H1 (cell line): ENCODE results near the gene MOB2.

Experiments
- BRCA1 ChIP-seq: IDR thresholded peaks from 2 replicates; pipeline ENCODE4 v1.6.1; 2012; ENCODE audit warnings: low read depth, low read length, improper control_type of control experiment
- CEBPB ChIP-seq: IDR thresholded peaks from 2 replicates; pipeline ENCODE4 v1.6.1; 2012; ENCODE audit warnings: low read depth, low read length
- CHD2 ChIP-seq: IDR thresholded peaks from 2 replicates; pipeline ENCODE4 v1.6.1; 2012; ENCODE audit warnings: low read length, improper control_type of control experiment
- EZH2 ChIP-seq: fragments of 200-600 bp; sonication (generic); IDR thresholded peaks from 2 replicates; pipeline ENCODE4 v1.7.1; 2012; ENCODE audit warnings: low read depth, mild to moderate bottlenecking, moderate library complexity, low read length, inconsistent platforms; ENCODE audit not compliant: severe bottlenecking
- GTF2F1 ChIP-seq: IDR thresholded peaks from 2 replicates; pipeline ENCODE4 v1.6.1; 2012; ENCODE audit warnings: low read depth, low read length, improper control_type of control experiment, borderline replicate concordance
- HDAC6 ChIP-seq: IDR thresholded peaks from one replicate; pipeline ENCODE4 v1.7.1; 2012; ENCODE audit warnings: low read depth, mild to moderate bottlenecking, inconsistent platforms, low read length, moderate library complexity
- JUND ChIP-seq: IDR thresholded peaks from 2 replicates; pipeline ENCODE4 v1.6.1; 2011; ENCODE audit warnings: mild to moderate bottlenecking, improper control_type of control experiment, low read length
- POLR2A ChIP-seq, 2 experiments: IDR thresholded peaks; 1 replicate in 1 of 2; 2 replicates in 1 of 2; pipeline ENCODE4 v1.6.1; 2011; ENCODE audit warnings: low read depth in 2 of 2, low read length in 2 of 2, mild to moderate bottlenecking in 2 of 2; ENCODE audit errors: control extremely low read depth in 1 of 2
- POLR2AphosphoS5 ChIP-seq: IDR thresholded peaks from 2 replicates; pipeline ENCODE4 v1.6.1; 2011; ENCODE audit warnings: low read depth, low read length
- SP1 ChIP-seq: IDR thresholded peaks from 2 replicates; pipeline ENCODE4 v1.6.1; 2011; ENCODE audit warnings: low read depth, low read length
- TBP ChIP-seq: IDR thresholded peaks from 2 replicates; pipeline ENCODE4 v1.6.1; 2011; ENCODE audit warnings: low read depth, low read length, improper control_type of control experiment
- YY1 ChIP-seq: IDR thresholded peaks from 2 replicates; pipeline ENCODE4 v1.6.1; 2011; ENCODE audit warnings: low read depth, mild to moderate bottlenecking, low read length
- ZNF274 ChIP-seq: IDR thresholded peaks from 2 replicates; pipeline ENCODE4 v1.7.0; 2012; ENCODE audit warnings: low read length, borderline replicate concordance; ENCODE audit errors: extremely low read depth
- TF ChIP-seq, protein P1 (sequence below), 3 experiments: IDR thresholded peaks; 1 replicate in 2 of 3; 2 replicates in 1 of 3; pipeline versions ENCODE4 v1.5.1 to v1.6.1; 2011; ENCODE audit warnings: low read length in 3 of 3, mild to moderate bottlenecking in 3 of 3, inconsistent platforms in 2 of 3, low read depth in 1 of 3, moderate library complexity in 1 of 3; ENCODE audit not compliant: insufficient read depth in 1 of 3; ENCODE audit errors: control extremely low read depth in 1 of 3

DNA sequence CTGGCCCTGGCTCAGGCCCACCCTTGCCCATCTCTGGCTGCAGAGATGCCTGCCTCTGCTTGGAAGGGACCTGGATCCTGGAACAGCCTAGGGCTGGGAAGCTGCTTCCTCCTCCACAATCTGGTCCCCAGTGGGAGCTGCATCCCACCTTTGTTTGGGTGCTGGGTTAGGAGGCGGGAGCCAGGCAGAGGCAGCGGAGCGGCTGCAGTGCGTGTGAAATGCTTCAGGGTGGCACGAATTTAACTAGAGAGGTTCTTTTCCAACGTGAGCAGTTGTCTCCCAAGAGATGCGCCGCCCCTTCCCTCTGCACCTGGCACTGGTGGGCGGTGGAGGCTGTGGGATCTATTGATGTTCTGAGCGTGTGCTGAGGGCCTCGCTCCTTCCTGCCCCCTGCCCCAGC, 65.3 kb downstream of the MOB2 start:
- TF ChIP-seq, protein P1, sequence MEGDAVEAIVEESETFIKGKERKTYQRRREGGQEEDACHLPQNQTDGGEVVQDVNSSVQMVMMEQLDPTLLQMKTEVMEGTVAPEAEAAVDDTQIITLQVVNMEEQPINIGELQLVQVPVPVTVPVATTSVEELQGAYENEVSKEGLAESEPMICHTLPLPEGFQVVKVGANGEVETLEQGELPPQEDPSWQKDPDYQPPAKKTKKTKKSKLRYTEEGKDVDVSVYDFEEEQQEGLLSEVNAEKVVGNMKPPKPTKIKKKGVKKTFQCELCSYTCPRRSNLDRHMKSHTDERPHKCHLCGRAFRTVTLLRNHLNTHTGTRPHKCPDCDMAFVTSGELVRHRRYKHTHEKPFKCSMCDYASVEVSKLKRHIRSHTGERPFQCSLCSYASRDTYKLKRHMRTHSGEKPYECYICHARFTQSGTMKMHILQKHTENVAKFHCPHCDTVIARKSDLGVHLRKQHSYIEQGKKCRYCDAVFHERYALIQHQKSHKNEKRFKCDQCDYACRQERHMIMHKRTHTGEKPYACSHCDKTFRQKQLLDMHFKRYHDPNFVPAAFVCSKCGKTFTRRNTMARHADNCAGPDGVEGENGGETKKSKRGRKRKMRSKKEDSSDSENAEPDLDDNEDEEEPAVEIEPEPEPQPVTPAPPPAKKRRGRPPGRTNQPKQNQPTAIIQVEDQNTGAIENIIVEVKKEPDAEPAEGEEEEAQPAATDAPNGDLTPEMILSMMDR (IDR thresholded peaks at IDR 0.05; ENCODE audit: control extremely low read depth in 1 of 3, insufficient read depth in 1 of 3, low read depth in 1 of 3, low read length in 3 of 3): no peak
- TF ChIP-seq POLR2A (IDR thresholded peaks at IDR 0.05; ENCODE audit: control extremely low read depth in 1 of 2, low read depth in 2 of 2, low read length in 2 of 2) (no peak), ZNF274 (no peak), EZH2 (no peak), YY1 (no peak), POLR2AphosphoS5 (no peak), CEBPB (no peak), SP1 (no peak), GTF2F1 (no peak), JUND (no peak), HDAC6 (no peak), TBP (no peak), BRCA1 (no peak), CHD2 (no peak)
